Vagina (tissue), 2 donors: ENCODE measurements around the gene TCEAL7. TPM values are rescaled to one million over a fixed set of nuclear protein-coding genes. Genes with fewer than 3 reads are reported as not detected.

Experiments
- DNase-seq, 2 donors: peaks; one replicate each; pipeline ENCODE4 v3.0.0-alpha.2; 2017; ENCODE audit errors: extremely low spot score in 2 of 2
- H3K27ac ChIP-seq: fragments of 200-600 bp; sonication (generic); one replicate; pipeline ENCODE4 v1.5.1; 2019
- H3K27me3 ChIP-seq: fragments of 200-600 bp; sonication (generic); one replicate; pipeline ENCODE4 v1.5.1; 2019
- H3K36me3 ChIP-seq, 2 donors: fragments of 200-600 bp; sonication (generic); one replicate each; pipeline ENCODE4 v1.5.1; 2017 to 2019
- H3K4me1 ChIP-seq: fragments of 200-600 bp; sonication (generic); one replicate; pipeline ENCODE4 v1.5.1; 2019
- H3K4me3 ChIP-seq, 2 donors: fragments of 200-600 bp; sonication (generic); 1 replicate in 1 of 2; 2 replicates in 1 of 2; pipeline ENCODE4 v1.5.1; 2016 to 2019
- H3K9me3 ChIP-seq: fragments of 200-600 bp; sonication (generic); one replicate; pipeline ENCODE4 v1.5.1; 2019
- CTCF ChIP-seq, 3 experiments: fragments of 450-650 bp in 2 of 3; fragments of 200-600 bp in 1 of 3; sonication (generic) in 1 of 3; IDR thresholded peaks; one replicate each; pipeline ENCODE4 v1.5.1; 2017 to 2019; ENCODE audit warnings: antibody characterized with exemption in 3 of 3, mild to moderate bottlenecking in 2 of 3, moderate library complexity in 2 of 3
- POLR2A ChIP-seq, 2 donors: fragments of 450-650 bp; IDR thresholded peaks; one replicate each; pipeline ENCODE4 v1.6.1; 2017; ENCODE audit warnings: antibody characterized with exemption in 2 of 2, mild to moderate bottlenecking in 2 of 2, moderate library complexity in 2 of 2
- POLR2AphosphoS5 ChIP-seq, 2 donors: sonication (generic); formaldehyde crosslinking; IDR thresholded peaks; one replicate each; pipeline ENCODE4 v1.9.0; 2017; ENCODE audit warnings: antibody characterized with exemption in 2 of 2, mild to moderate bottlenecking in 2 of 2, low read depth in 1 of 2; ENCODE audit not compliant: insufficient read depth in 1 of 2
- intact Hi-C: fragments of 100-400 bp; cut with DNase I; formaldehyde crosslinking; loops from one replicate; pipeline ENCODE4 v1.15.1; 2023
- total RNA-seq: library from RNA; depleted of rRNA; stranded (reverse); fragments of >200 nt; gene quantifications from one replicate; pipeline ENCODE4 v1.2.3, GENCODE V29; 2016

The TCEAL7 gene
- total RNA-seq, 1 donor from 2014 or later, result 15.7 TPM

GRCh38 chrX:103310555-103311398, 19.3 kb upstream of the TCEAL7 start, which contains the start of gene BEX2:
TSS of gene BEX2 (minus strand) at chrX:103310990. CDS start at chrX:103309976, 1,014 bp downstream.
- H3K4me1 ChIP-seq, result peaks cover 6% of the 10 kb centered on the region
- DNase-seq, result no peak
- peak within 1 kb of the TSS; percentile 36 to 47 for H3K4me3 ChIP-seq
- intact Hi-C loops, result no loop called here
- no peaks in the 10 kb centered on the region for H3K27me3 ChIP-seq
- no peaks in the 10 kb centered on the region for H3K36me3 ChIP-seq
- no peak within 1 kb of the TSS for H3K27ac ChIP-seq
- no peaks in the 10 kb centered on the region for H3K9me3 ChIP-seq
- TF ChIP-seq CTCF (IDR thresholded peaks at IDR 0.05), result no peak
- peak in 1 of 2 donors; percentile 71 for TF ChIP-seq POLR2AphosphoS5 (IDR thresholded peaks at IDR 0.05; ENCODE audit: insufficient read depth in 1 of 2, low read depth in 1 of 2)
- peak in 1 of 2 donors; percentile 43 for TF ChIP-seq POLR2A (IDR thresholded peaks at IDR 0.05)

DNA sequence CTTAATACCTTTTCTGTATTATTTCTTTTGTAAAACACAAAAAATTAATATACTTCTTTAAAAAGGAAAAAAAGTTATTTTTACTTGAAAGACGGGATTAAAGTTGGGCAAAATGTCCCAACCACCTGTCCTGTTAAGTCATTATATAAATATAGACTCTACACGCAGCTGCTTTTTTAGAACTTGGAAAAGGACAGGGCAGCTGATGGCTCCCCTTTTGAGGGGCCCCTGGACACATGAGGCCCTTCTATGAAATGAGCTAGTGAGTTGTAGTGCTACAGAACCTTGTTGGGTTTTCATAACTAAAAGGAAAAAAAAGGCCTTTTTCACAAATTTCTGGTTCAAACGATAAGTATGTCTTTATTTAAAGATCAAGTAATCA, 18.6 kb upstream of the TCEAL7 start:
- Histone ChIP-seq H3K27ac (no peak overlapping the region), H3K27me3 (no peaks in the 10 kb centered on the region), H3K9me3 (no peaks in the 10 kb centered on the region), H3K4me3 (no peak overlapping the region), H3K4me1 (peaks cover 6% of the 10 kb centered on the region), H3K36me3 (no peaks in the 10 kb centered on the region)
- intact Hi-C loops, result no loop called here
- no peak for DNase-seq
- no peak for TF ChIP-seq POLR2A (IDR thresholded peaks at IDR 0.05)
- no peak for TF ChIP-seq CTCF (IDR thresholded peaks at IDR 0.05)
- no peak for TF ChIP-seq POLR2AphosphoS5 (IDR thresholded peaks at IDR 0.05; ENCODE audit: insufficient read depth in 1 of 2, low read depth in 1 of 2)

- no peaks in the 10 kb centered on the region for H3K4me1 ChIP-seq
- no peaks in the 10 kb centered on the region for H3K27me3 ChIP-seq
- TF ChIP-seq POLR2A (IDR thresholded peaks at IDR 0.05) (no peak), POLR2AphosphoS5 (IDR thresholded peaks at IDR 0.05; ENCODE audit: insufficient read depth in 1 of 2, low read depth in 1 of 2) (no peak), CTCF (IDR thresholded peaks at IDR 0.05) (no peak)
- intact Hi-C loops, result no loop called here
- H3K4me3 ChIP-seq, result peak overlapping the region; percentile 32 to 35
- peak overlapping the region; percentile 74 for H3K27ac ChIP-seq
- DNase-seq, result no peak
- H3K9me3 ChIP-seq, result no peaks in the 10 kb centered on the region
- no peaks in the 10 kb centered on the region for H3K36me3 ChIP-seq
Observed at GRCh38 chrX:103330681-103331288, 746 bp downstream of the TCEAL7 start.

DNA sequence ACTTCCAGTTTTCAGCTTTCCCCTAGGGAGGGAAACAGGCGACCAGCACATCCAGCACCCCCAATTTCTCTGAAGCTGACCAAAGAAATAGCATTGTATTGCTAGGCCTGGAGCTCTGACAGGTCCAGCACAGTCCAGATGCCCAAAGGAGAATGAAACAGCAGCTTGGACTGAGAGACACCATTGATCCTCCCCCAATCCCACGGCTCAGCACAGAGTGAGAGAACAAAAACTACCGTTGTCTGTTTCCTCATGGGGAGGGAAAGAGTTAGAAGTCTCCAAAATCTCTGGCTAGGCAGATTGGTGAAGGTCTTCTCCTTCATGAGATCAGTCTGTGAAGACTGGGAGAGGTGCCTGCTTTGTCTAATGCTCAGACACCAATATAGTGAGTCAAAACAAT, 8.6 kb downstream of the TCEAL7 start:
- Histone ChIP-seq H3K36me3 (no peaks in the 10 kb centered on the region), H3K4me3 (no peak overlapping the region), H3K27ac (no peak overlapping the region), H3K27me3 (no peaks in the 10 kb centered on the region), H3K9me3 (no peaks in the 10 kb centered on the region), H3K4me1 (no peaks in the 10 kb centered on the region)
- intact Hi-C loops, result no loop called here
- TF ChIP-seq POLR2A (IDR thresholded peaks at IDR 0.05) (no peak), POLR2AphosphoS5 (IDR thresholded peaks at IDR 0.05; ENCODE audit: insufficient read depth in 1 of 2, low read depth in 1 of 2) (no peak), CTCF (IDR thresholded peaks at IDR 0.05) (no peak)
- no peak for DNase-seq

DNA sequence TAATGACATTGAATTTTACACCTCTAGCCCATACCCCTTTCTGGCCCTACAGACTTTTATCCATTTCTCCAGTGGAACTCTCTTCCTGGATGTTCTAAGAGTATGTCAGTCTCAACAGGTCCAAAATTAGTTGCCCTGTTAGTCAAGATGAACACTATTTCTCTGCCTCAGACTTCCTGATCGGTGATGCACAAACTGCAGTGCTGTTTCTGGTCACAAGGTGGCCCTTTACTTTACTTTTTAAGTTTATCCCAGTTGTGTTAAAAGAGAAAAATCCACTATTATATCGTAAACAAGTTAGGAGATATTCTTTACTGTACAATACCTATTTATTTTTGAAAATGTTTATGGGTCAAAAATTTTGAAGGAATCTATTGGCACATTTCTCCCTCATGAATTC, 13.1 kb downstream of the TCEAL7 start:
- H3K27me3 ChIP-seq, result no peaks in the 10 kb centered on the region
- H3K27ac ChIP-seq, result no peak overlapping the region
- TF ChIP-seq POLR2AphosphoS5 (IDR thresholded peaks at IDR 0.05; ENCODE audit: insufficient read depth in 1 of 2, low read depth in 1 of 2), result no peak
- peak; percentile 15 to 42 (median 29) for TF ChIP-seq CTCF (IDR thresholded peaks at IDR 0.05)
- TF ChIP-seq POLR2A (IDR thresholded peaks at IDR 0.05), result no peak
- no peaks in the 10 kb centered on the region for H3K36me3 ChIP-seq
- H3K4me1 ChIP-seq, result no peaks in the 10 kb centered on the region
- no peaks in the 10 kb centered on the region for H3K9me3 ChIP-seq
- intact Hi-C loops, result loop anchor here (10.0 kb wide), 1 partner anchor 122 kb away; no protein-coding TSS in a partner anchor
- DNase-seq, result no peak
- no peak overlapping the region for H3K4me3 ChIP-seq
